Activated CD8-positive, alpha-beta memory T cell treated with anti-CD3 and anti-CD28 coated beads for 36 hours (primary cell): ENCODE measurements around the gene LRP2BP. TPM values are rescaled to one million over a fixed set of nuclear protein-coding genes. Genes with fewer than 3 reads are reported as not detected.
"Not testable (repeated sequence)": the region's sequence is repeated elsewhere in the genome, so short reads cannot be mapped to it uniquely, and the experiment has no call there.

Source experiments
- CTCF ChIA-PET: fragments of 350-600 bp; sonication (Branson Sonifier 250); formaldehyde crosslinking; loops from one replicate; lab custom pipeline; 2021; ENCODE audit warnings: antibody characterized with exemption; lab: Charles Lee
- POLR2A ChIA-PET: fragments of 350-600 bp; sonication (Branson Sonifier 250); formaldehyde crosslinking; loops from one replicate; lab custom pipeline; 2021; ENCODE audit warnings: antibody characterized with exemption; lab: Charles Lee
- total RNA-seq, 2 experiments: library from RNA; stranded (reverse); gene quantifications; one replicate each; pipeline ENCODE4 v1.2.3, GENCODE V29; 2021

LRP2BP gene
- total RNA-seq, 2 experiments from 2014 or later: 0.27 to 0.44 TPM

DNA sequence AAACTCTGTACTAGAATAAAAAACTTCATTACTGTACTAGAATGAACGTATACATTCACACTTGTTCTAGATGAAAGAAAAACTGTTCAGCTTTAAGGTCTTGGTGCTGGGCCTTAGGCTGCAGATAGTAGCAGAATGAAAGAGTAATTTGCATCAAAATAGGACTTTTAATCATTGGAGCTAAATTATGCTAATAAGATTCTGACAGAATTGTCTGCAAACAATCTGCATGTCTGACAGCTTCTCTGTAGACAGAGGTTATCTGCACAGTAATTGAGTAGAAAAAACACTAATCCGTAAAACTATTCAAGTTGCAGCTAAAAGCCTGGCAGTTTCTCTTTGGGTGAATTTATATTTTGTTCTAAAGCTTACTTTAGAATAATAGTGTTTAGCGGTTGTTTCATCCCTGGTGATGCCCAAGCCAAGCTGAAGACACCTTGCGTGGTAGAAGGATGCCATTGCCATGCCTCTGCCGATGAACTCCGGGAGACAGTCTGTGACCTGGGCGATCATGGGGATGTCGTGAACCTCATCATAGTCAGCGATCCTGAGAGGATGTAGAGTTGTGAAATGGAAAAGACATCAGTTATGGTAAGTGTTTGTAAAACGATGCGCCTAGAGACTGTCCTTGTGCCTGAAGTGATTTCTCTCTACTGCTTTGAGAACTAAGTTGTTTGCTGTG, 25.3 kb downstream of the LRP2BP start:
- POLR2A ChIA-PET: no interaction called here
- CTCF ChIA-PET: no interaction called here

DNA sequence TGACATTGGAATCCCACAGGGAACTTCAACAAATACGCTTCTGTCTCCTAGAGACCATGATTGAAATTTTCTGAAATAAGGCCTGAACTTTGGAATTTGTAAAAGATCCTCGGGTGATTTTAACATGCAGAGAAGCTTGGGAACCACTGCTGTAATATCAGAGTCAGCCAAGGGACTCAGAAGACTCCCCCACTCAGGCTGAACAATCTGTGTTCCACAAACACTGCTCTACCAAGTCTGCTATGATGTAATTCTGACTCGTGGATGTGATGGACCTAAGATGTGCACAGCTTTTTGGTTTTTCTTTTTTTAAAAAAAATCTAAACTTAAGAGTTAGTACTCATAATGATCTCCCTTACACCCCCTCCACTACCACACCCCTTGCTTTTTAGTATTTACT, 26.0 kb downstream of the LRP2BP start:
- ChIA-PET POLR2A (no interaction called here), CTCF (no interaction called here)

DNA sequence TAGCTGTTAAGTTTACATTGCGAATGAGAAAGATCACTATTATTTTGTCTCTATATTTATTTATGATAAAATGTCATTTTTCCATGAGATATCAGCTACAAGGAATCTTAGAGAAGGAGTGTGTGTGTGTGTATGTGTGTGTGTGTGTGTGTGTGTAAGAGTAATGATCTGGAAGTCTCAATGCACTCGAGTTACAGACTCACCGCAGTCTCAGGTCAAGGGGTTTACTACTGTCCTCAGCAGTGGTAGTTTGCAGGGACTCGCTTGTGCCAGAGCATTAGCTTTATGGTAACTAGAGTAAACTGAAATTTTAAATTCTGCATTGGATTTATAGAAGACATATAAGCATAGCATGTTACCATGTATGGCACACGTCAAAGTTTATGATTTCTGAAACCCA, 30.8 kb downstream of the LRP2BP start:
- CTCF ChIA-PET: no interaction called here
- POLR2A ChIA-PET: no interaction called here

DNA sequence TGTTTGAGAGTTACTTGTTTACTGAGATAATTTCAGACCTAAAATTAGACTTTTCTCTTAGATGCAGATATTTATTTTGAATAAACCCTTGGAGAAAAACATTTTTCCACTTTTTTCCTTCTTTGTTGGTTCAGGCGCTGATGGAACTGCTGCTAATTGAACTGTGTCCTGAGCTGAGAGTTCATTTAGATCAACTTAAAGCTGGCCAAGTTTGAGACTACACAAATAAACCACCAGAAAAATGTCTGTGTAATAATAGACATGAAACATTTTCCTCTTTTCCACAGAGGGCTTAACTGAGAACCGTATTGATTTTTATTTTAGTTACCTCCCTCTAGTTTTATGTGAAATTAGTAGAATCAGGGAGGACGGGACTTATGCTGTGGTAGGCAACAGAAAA, 32.5 kb downstream of the LRP2BP start:
- ChIA-PET CTCF (no interaction called here), POLR2A (no interaction called here)

DNA sequence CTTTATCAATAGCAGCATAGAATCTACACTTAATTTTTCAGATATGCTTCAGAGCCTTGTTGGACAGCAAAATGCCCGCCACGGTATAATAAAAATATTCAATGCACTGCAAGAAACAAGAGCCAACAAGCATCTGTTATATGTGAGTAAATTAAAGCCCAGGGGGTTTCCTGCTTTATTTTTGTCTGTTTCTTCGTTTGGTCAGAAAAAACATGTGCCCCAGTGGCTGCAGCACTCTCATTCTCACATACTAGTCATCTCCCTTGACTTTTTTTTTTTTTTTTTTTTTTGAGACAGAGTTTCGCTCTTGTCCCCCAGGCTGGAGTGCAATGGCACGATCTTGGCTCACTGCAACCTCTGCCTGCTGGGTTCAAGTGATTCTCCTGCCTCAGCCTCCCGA, 33.2 kb downstream of the LRP2BP start:
- POLR2A ChIA-PET: not testable (repeated sequence)
- CTCF ChIA-PET: interaction anchor here (0.7 kb wide), 1 partner anchor 42 kb away, joined by 3 read pairs; no protein-coding TSS in a partner anchor

DNA sequence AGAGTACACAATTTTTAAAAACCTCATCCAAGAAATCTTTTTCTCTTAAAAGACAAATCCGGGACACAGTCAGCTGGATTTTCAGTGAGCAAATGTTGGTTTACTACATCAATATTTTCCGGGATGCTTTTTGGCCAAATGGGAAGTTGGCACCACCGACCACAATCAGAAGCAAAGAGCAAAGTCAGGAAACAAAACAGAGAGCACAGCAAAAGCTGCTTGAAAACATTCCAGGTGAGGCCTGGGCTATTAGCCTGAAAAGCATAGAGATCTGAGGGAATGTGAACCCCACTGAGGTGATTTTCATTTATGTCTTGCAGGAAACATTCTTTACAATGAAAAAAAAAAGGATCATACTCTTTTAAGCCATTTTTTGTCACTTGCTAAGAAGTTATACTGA, 33.9 kb downstream of the LRP2BP start:
- ChIA-PET CTCF (interaction anchor here (0.7 kb wide), 1 partner anchor 41 kb away, joined by 3 read pairs; no protein-coding TSS in a partner anchor), POLR2A (no interaction called here)

DNA sequence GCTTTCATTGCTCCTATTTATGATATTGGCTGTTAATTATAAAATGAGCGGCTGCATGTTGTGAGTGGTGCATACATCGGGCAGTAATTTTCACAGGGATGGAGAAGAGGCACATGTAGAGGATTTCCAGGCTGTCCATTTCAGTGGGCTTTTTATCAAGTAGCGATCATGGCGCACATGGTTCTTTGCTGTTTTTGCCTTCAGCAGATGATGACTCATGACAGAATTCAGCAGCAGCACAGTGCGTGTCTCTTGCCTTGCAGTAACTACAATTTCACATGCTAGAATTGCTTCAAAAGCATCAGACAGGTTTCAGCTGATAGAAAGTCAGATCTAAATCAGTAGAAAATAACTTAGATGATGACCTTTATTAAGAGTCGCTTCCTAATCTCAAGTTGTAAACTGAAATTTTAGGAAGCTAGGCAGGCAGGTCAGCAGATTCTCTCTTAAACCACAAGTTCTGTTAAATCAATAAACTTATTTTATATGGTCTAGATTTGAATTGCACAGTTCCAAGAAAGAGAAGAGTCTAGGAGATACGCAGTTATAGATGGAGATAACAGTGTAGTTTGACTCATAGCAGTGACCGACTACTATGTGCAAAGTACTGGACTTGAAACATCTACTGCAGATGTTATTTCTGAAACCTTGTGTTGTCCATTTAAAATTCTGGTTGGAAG, 35.8 kb downstream of the LRP2BP start:
- ChIA-PET POLR2A (no interaction called here), CTCF (no interaction called here)

DNA sequence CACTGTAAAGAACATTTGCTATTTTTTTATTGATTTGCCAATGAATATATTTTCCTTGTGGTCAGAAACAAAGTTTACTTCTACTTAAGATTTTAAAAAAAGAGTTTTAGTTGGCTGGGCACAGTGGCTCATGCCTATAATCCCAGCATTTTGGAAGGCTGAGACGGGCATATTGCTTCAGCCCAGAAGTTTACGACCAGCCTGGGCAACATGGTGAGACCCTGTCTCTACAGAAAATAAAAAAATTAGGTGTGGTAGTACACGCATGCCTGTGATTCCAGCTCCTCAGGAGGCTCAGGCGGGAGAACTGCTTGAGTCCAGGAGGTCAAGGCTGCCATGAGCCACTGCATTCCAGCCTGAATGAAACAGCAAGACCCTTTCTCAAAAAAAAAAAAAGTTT, 36.8 kb downstream of the LRP2BP start:
- POLR2A ChIA-PET: no interaction called here

DNA sequence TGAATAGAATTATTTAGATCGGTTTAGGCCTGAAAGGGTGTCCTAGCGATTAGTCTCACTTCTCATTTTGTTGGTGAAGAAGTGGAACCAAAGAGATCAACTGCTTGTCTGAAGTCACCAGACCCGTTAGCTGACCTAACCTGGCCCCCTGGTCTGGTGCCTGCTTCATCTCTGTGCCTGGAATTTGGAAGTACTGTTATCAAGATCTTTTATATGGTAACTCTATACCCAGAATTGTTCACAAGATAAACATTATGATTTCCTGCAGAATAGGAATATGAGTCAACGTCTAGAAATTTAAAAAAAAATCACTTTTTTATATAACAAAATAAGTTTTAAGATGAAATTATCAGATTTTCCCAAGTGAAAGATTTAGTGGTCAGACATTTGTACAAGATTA, 37.2 kb downstream of the LRP2BP start:
- POLR2A ChIA-PET: no interaction called here

More for the DNA sequence above, 36.8 kb downstream of the LRP2BP start:
- CTCF ChIA-PET: no interaction called here

DNA sequence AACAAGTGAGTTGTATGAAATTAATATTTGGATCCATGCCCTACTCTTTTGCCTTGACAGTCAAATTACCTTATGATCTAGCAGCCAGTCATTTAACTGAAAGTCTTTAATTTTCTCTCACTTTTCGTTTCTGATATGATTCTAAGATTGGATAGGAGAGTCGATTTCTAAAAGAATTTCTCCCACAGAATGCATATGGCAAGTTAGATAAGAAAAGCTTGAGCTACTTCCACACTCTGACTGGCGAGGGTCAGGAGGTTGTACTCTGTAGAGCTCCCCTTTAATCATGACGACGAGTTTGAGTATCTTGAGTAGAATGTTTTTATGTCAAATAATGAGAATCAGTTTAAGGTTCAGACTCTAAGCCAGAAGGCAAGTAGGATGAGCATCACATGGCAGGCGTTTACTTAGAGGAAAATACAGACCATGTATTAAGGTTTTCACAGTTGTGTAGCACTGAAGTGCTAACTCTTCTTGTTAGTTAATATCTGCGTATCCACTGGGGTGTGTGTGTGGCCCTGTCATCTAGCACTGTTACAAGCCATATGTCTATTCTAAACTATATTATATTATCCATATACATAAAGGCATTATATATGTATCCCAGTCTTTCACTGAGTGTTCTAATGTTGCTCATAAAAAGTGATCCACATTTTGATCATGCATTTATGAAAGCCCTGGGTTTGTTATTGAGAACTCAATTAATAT, 37.8 kb downstream of the LRP2BP start:
- ChIA-PET POLR2A (interaction anchor here (0.7 kb wide), 1 partner anchor 127 kb away, joined by 3 read pairs; no protein-coding TSS in a partner anchor), CTCF (no interaction called here)

More for the DNA sequence above, 37.2 kb downstream of the LRP2BP start:
- CTCF ChIA-PET: no interaction called here

DNA sequence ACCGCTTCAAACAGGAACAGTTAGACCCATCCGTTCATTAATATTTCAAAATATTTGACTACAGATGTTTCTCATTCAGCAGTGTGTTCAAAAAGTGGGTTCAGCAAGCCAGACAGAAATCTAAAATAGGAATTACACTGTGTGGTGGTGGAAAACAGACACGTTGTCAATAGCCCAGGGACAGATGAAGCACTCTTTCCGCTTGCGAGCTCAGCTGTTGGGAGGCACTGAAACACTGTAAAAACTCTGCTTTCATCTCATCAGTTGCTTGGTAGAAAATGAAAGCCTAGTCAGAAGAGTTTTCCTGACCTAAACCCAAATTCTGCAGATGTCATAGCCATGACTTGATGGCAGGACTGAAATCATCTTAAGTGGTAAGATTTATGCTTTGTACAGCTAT, 38.5 kb downstream of the LRP2BP start:
- CTCF ChIA-PET: no interaction called here
- POLR2A ChIA-PET: no interaction called here

DNA sequence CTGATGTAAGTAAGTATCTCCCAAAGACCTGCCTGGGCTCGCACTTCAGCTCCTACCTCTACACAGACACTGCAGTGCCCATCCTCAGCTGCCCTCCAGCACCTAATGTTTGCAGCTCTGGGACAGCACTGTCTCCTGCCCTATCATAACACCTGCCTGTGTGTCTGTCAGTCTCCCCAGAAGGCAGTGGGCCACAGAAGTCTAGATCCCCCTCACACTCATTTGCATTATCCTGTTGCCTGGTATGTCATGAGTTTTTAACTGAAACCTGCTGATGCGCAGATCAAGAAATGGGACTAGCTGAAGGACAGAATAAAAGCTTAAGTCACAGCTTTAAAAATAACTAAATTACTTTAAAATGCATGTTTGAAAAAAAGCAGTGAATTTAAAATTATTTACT, 43.0 kb downstream of the LRP2BP start:
- ChIA-PET CTCF (interaction anchor here (1.2 kb wide), 1 partner anchor 144 kb away, joined by 3 read pairs; the partner anchor contains the start of gene SNX25), POLR2A (no interaction called here)

DNA sequence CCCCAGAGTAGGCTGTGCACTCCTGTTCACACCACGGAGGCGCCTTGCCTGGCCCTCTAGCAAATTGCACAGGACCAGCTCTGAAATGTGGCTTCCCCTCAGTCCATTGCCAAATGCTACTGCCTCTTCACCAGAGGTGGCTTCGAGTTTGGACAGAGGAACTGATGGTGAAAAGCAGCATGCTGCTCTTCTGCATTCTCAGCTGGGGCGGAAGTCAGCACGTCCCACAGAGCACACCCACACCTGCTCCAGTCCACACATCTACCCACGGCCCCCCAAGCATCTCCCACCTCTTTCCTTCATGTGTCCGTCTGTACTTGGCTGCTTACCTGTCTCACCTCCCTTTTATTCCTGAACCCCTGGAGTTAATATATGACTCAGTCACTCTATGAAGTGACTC, 43.5 kb downstream of the LRP2BP start:
- ChIA-PET CTCF (interaction anchor here (1.2 kb wide), 1 partner anchor 143 kb away, joined by 3 read pairs; the partner anchor contains the start of gene SNX25), POLR2A (no interaction called here)

DNA sequence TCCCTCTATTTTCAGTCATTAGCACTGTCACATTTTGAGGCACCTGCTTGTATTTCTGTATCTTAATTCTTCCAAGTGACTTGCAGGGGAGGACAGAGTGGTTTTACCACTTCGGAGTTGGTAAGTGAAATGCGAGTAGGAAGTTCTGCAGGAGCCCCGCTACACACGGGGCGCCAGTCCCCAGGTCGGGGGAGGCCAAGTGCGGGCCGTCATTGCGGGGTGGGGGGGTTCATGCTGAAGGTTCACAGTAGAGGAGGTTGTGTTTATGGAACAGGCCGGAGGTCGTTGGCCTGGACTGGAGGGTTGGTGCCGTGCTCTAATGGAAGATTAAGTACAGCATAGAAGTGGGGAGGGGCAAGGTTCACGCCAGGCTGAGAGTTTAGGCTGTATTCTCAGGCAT, 44.0 kb downstream of the LRP2BP start:
- CTCF ChIA-PET: interaction anchor here (1.2 kb wide), 1 partner anchor 143 kb away, joined by 3 read pairs; the partner anchor contains the start of gene SNX25
- POLR2A ChIA-PET: no interaction called here

DNA sequence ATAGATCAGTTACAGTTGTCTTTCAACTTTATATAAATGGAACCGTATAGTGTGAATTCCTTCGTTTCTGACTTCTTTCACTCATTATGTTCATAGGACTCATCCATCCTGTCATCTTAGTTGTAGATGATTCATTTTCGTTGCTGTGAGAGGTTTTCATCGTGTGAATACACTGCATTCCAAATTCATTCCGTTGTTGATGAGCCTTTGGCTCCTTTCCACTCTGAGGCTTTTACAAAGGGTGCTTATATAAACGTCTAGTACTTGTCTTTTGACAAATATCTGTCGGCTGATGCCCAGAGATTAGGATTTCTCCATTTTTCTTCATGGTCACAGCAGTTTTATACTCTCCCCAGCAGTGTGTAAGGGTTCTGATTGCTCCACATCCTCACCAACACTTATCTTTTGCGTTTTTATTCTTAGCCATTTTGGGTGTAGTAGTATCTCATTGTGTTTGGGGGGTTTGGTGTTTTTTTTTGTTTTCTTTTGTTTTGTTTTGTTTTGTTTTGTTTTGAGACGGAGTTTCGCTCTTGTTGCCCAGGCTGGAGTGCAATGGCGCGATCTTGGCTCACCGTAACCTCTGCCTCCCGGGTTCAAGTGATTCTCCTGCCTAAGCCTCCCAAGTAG, 48.6 kb downstream of the LRP2BP start:
- POLR2A ChIA-PET: no interaction called here

DNA sequence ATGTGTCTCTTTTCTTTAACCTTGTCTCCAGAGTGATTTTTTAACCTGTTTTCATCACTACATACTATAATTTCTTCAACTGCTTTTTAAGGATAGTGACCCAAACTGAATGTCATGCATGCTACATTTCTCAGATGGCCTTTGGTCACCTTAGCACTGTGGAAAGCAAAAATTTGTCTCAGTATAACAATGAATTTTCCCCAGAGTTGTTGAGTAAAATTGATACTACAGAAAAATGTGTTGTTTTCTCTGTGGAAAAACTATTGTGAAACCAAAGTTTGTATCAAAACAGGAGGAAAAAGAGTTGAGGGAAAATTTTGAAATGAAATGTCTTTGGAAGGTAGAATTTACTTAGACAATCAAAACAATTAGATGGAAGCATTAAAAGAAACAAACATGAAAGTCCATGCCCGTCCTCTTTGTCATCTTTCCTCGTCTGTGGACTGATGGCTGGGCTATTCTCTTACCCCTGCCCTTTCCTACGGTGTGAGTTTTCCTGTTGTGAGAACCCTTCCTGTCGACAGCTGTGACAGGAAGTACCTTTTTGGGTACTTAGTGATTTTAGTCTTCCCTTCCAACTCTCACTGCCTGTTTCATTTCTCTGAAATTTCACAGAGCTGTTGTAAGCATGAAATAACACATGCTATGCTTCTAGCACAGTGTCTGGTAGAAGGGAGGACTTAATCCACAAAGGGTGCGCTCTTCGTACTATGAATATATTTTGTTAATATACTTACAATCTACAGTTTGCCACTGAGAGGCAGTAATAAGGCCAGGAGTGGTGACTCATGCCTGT, 50.8 kb downstream of the LRP2BP start:
- CTCF ChIA-PET: interaction anchor here (0.7 kb wide), 1 partner anchor 67 kb away, joined by 3 read pairs; no protein-coding TSS in a partner anchor
- POLR2A ChIA-PET: no interaction called here

More for the DNA sequence above, 48.6 kb downstream of the LRP2BP start:
- CTCF ChIA-PET: no interaction called here

DNA sequence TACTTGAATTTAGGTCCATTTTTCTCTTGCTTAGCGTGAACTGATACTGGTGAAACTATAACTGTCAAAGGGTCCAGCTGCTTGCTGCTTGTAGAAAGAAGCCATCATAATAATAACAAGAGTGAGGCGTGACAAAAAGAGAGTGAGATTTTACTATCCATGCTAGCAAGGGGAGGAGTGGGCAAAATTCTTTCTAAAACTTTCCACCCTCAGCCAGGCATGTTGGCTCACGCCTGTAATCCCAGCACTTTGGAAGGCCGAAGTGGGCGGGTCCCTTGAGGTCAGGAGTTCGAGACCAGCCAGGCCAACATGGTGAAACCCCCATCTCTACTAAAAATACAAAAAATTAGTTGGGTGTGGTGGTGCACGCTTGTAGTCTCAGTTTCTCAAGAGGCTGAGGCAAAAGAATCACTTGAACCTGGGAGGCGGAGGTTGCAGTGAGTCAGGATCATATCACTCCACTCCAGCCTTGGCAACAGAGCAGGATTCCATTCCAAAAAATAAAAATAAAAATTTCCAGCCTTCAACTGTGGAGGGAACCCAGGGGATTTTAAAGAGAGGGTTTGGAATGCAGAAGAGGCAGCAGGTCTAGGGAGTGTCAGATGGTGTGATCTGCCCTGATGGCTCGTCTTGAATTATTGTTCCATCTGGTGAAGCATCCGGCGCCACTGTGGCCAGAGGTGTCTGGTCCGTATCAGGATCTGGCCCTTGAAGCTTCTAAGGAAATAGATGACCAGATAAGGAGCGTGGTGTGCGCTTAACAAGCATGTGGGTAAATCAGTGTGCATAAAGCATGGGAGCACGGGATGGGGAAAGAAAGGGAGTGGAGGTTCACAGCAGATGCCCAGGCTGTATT, 51.8 kb downstream of the LRP2BP start:
- CTCF ChIA-PET: no interaction called here
- POLR2A ChIA-PET: no interaction called here

DNA sequence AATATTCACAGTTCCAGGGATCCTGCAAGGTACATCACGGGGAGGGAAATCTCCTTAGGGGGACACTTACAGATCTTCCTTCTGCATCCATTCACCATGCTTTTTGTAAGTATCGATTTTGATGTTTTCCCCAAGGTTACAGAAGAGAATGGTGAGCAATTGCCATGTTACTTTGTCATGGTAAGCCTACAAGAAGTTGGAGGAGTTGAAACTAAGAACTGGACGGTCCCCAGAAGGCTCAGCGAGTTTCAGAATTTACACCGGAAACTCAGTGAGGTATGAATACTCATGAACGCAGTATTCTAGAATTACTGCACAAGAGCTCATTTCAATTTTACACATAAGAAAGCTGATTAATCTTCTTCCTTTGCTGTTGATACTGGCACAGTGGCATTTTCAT, 53.9 kb downstream of the LRP2BP start:
- ChIA-PET POLR2A (no interaction called here), CTCF (interaction anchor here (0.9 kb wide), 1 partner anchor 132 kb away, joined by 3 read pairs; no protein-coding TSS in a partner anchor)
